Measurements from ENCODE around the gene PI16. TPM values are rescaled to one million over a fixed set of nuclear protein-coding genes. Genes with fewer than 3 reads are reported as not detected.
"Not testable (repeated sequence)": the region's sequence is repeated elsewhere in the genome, so short reads cannot be mapped to it uniquely, and the experiment has no call there.

PI16 gene
- polyA plus RNA-seq, 4 donors = 0.64 to 4.2 (median 1.6) TPM

GRCh38 chr6:36989264-36989663, 34.7 kb downstream of the PI16 start:
- no peak for DNase-seq (ENCODE audit: low read depth in 4 of 4, low spot score in 2 of 4)

- DNase-seq (ENCODE audit: low read depth in 4 of 4, low spot score in 2 of 4) = not testable (repeated sequence)
These were observed 35.9 kb downstream of the PI16 start for GRCh38 chr6:36990401-36990800.

GRCh38 chr6:36997811-36998722, 43.5 kb downstream of the PI16 start:
- no peak for DNase-seq (ENCODE audit: low read depth in 4 of 4, low spot score in 2 of 4)

GRCh38 chr6:36998723-36999038, 44.1 kb downstream of the PI16 start:
- no peak for DNase-seq (ENCODE audit: low read depth in 4 of 4, low spot score in 2 of 4)

DNA sequence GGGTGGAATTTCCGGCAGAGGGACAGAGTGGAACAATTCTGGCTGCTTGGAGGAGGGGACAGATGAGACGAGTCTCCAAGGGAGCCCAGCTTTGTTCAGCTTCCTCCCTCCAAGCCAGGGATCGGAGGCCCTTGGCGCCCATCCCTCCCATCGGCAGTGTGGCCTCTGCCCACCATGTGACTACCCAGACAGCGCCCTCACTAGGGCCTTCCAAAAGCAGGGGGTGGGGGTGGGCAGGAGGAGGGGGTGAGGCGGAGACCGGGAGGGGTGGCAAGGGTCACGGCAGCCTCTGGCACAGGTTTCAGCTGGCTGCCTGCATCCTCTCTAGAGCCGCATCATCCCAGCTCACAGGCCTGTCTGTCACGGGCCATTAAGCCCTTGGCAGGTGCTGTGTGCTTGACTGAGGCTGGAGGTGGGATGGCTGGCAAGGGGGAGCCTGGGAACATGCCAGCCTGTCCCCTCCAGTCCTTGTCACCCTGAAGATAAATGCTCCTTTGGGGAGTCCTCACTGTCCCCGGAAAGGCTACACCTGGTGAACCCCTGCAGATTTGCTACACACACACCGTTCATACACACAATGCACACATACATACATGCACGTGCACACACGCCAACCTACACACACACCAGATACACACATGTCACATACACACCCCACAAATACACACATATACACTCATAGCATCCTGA, 44.7 kb downstream of the PI16 start:
- DNase-seq (ENCODE audit: low read depth in 4 of 4, low spot score in 2 of 4) = peak in 2 of 4 donors; percentile 75 to 86

DNA sequence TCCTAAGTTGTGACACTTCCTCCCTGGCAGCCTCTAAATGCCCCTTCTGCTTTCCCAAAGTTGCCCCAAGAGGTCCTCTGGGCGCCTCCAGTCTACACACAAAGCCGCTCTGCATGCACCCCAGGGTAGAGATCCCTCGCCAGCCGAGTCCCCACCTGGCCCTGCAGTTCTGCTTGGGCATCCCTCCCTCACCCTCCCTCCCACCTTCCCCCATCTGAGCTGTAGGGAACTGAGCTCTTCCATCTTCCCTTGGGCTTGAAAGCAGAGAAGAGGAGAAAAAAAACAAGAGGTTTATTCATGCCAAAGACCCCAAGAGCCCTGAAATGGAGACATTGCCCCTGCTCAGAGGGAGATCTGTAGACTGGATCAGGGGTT, 45.2 kb downstream of the PI16 start:
- no peak for DNase-seq (ENCODE audit: low read depth in 4 of 4, low spot score in 2 of 4)

GRCh38 chr6:37004044-37004980, 49.8 kb downstream of the PI16 start:
- no peak for DNase-seq (ENCODE audit: low read depth in 4 of 4, low spot score in 2 of 4)

- DNase-seq (ENCODE audit: low read depth in 4 of 4, low spot score in 2 of 4) = no peak
These were observed 50.7 kb downstream of the PI16 start, which contains the start of gene FGD2 for GRCh38 chr6:37005061-37005810. Gene FGD2, plus strand, starts transcription at chr6:37005655. Its CDS starts 163 bp downstream, at chr6:37005818.

DNA sequence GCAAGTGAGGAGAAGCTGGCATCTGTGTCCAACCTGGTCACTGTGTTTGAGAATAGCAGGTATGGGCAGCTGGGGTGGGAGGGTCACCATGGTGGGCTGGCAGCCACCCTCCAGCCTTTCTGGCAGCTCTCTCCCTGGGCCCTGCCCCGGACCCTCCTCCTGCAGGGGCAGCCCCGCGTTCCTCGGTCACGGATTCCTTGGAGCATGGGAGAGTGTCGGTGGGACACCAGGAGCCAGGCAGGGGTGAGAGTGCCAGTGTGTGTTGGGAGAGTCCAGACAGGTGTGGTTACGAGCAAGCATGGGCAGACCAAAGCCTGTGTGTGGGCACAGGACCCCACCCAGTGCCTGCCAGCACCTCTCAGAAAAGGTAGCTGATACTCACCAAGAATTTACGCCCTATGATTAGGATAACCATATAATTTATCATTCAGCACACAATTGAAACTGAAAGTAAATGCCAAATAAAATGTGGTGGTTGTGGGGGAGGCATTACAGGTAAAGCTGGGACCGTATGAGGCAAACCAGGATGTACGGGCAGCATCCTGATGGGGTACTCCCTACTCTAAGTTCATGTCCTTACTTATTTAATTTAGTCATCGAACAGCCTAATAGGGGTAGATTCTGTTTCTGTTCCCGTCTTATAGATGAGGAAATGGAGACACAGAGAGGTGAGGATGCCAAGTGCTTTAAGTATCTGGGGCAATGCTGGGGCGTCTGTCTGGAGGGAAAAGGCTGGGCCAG, 51.5 kb downstream of the PI16 start:
- DNase-seq (ENCODE audit: low read depth in 4 of 4, low spot score in 2 of 4) = no peak

DNA sequence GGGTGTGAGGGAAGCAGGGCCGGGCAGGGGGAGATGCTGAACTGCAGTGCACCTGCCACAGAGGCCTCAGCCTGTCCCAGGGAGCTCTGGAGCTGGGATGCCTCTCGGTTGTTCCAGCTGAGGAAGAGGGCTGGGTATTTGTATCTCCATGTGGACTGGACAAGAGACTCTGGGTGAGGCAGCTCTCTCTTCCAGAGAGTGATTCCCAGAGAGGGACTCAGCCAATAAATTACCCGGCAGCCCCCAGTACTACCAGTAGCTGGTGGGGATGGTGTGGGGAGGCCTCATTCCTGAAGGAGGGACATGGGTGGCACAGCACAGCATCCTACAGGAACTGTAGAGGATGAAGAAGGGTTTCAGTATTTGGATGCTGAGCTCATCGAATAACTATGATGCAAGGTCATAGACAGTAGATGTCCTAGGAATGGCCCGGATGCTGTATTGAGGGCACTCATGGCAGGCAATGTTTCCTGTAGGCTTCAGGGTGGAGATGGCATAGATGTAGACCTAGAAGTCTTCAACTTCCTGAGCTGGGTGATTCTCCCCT, 52.3 kb downstream of the PI16 start:
- DNase-seq (ENCODE audit: low read depth in 4 of 4, low spot score in 2 of 4) = no peak

- no peak for DNase-seq (ENCODE audit: low read depth in 4 of 4, low spot score in 2 of 4)
These were observed 53.0 kb downstream of the PI16 start for GRCh38 chr6:37007340-37008043.

DNA sequence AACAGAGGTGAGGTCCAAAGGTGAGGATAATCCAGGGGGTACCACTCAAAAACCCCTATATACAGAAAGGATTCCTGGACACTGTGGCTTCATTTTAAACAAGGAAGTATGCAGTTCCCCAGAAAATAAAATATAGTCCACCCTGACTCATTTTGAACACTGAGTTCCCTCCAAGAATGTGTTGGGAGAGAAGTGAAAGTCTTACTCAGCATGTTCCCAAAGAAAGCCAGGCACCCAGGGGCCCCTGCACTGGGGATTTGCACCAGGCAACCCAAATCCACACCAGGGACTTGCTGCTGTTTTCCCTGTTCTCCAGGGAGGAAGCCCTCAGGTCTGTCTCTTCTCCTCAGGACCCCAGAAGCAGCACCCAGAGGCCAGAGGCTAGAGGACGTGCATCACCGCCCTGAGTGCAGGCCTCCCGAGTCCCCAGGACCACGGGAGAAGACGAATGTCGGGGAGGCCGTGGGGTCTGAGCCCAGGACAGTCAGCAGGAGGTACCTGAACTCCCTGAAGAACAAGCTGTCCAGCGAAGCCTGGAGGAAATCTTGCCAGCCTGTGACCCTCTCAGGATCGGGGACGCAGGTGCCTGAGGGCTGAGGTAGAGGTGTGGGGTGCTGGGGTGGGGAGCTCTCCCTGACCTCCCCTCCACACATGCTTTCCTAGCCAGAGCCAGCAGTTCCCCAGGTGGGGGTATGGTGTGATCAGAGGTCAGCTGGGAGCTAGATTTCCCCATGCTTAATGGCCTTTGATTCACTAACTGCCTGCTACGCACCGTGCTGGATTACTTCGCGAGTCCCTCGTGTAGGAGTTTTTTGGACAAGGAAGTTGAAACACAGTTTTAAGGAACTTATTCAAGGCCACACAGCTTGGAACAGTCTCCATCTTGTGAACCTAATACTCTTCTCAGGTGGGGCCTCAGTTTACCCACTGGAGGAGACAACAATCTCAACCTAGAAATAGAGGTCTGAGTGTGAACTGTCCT, 54.2 kb downstream of the PI16 start:
- DNase-seq (ENCODE audit: low read depth in 4 of 4, low spot score in 2 of 4) = no peak

DNA sequence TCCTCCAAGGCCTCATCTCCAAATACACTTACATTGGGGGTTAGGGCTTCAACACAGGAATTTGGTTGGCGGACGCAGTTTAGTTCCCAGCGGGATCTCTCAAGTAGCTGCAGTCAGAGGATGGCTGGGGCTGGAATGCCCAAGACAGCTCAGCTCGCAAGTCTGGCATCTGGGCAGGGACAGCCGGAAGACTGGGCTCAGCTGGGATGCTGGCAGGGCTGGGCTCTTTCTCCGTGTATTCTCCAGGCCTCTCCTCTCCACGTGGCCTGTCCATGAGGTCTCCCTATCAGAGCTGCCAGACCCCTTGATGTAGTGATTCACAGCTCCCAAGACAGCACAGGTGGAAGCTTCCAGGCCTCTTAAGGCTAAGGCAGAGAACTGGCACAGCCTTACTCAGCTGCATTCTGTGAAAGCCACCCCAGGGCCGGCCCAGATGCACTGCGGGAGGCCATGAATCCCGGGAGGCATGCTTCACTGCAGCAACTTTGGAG, 55.9 kb downstream of the PI16 start:
- no peak for DNase-seq (ENCODE audit: low read depth in 4 of 4, low spot score in 2 of 4)

DNA sequence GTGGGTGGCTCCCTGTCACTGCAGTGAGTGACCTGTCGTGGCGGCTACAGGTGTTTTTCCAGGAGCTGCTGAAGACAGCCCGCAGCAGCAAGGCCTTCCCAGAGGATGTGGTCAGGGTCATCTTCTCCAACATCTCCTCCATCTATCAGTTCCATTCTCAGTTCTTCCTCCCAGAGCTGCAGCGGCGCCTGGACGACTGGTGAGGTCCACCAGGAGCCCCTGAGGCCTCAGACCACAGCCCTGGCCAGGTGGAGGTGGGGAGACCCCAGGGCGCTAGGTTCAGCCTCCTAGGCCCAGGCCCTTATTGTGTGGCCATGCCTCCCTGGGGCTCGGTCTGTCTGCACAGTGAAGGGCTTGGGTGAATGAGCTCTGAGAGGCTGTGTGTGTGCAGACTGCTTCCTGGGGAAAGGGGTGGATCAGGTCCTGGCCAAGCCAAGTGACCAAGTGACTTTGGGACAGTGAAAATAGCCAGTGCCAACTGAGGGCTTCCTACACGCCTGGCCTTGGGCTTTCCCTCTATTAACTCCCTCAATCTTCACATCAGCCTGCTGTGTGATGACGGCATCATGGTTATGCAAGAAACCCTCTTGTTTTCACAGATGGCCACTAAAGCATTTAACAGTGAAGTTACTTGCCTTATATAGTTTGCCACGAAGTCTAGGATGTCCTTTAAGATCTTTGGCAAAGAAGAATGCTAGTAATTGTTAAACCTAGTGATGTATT, 57.3 kb downstream of the PI16 start:
- DNase-seq (ENCODE audit: low read depth in 4 of 4, low spot score in 2 of 4) = no peak

DNA sequence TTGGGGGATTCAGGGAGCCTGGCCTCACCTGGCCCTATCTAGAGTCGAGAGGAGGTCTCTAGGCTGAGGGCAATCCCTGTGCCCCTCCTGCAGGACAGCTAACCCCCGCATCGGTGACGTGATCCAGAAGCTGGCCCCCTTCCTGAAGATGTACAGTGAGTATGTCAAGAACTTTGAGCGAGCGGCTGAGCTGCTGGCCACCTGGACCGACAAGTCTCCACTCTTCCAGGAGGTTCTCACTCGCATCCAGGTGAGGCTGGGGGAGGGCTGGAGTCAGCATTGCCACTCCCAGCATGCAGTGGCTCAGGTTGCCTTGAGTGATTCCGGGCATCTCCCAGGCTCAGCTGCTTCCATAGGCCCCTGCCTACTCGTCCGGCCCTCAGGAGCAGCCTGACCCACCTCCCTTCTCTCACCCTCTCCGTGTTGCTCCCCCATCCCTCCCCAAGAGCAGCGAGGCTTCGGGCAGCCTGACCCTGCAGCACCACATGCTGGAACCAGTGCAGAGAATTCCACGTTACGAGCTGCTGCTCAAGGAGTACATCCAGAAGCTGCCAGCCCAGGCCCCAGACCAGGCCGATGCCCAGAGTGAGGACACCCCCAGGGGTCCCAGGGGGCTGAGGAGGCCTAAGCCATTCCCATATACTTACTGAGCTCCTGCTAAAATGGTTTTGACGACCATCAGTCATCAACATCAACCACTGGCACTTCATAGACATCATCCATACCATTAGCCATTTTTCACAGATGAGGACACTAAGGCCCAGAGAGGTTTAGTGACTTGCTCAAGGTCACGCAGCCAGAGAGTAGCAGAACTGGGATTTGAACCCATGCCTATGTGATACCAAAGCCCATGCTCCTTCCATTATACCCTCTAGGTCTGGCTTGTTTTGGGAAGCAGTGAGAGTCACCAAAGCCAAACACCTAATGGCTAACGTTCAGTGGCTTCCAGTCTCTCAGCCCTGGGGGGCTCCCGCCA, 59.3 kb downstream of the PI16 start:
- no peak for DNase-seq (ENCODE audit: low read depth in 4 of 4, low spot score in 2 of 4)

Measured in left renal cortex interstitium (tissue), 4 donors.